Measurements from ENCODE around the gene PNMT. TPM values are rescaled to one million over a fixed set of nuclear protein-coding genes. Genes with fewer than 3 reads are reported as not detected.
A peak's percentile ranks its signal among the peaks of the same experiment; 100 is the strongest.

The PNMT gene
- total and polyA plus RNA-seq, 7 donors, result 1.2 to 5.4 (median 2.8) TPM

- 34 to 45% methylated on average over 2 of the region's 2 CpGs for WGBS, 2 donors
- intact Hi-C loops (cut with DNase I), result no loop called here
- no peak for DNase-seq
- Histone ChIP-seq H3K9me3 (no peaks in the 10 kb centered on the region), H3K27me3 (peaks cover 0 to 19% (median 11%) of the 10 kb centered on the region in 3 donors), H3K36me3 (no peaks in the 10 kb centered on the region), H3K4me1 (peaks cover 0 to 48% (median 33%) of the 10 kb centered on the region in 4 donors), H3K27ac (peak overlapping the region in 2 of 4 donors; percentile 7 to 37), H3K4me3 (no peak overlapping the region)
- TF ChIP-seq CTCF (IDR thresholded peaks at IDR 0.05) (peak; percentile 62 to 77 (median 64)), EP300 (IDR thresholded peaks at IDR 0.05) (no peak)
These were observed 33.8 kb upstream of the PNMT start for GRCh38 chr17:39634384-39634871.

- Histone ChIP-seq H3K4me3 (no peak overlapping the region), H3K36me3 (no peaks in the 10 kb centered on the region), H3K27me3 (peaks cover 0 to 13% (median 0%) of the 10 kb centered on the region in 3 donors), H3K4me1 (peaks cover 0 to 60% (median 43%) of the 10 kb centered on the region in 4 donors), H3K27ac (no peak overlapping the region), H3K9me3 (no peaks in the 10 kb centered on the region)
- intact Hi-C loops (cut with DNase I), result loop anchor here (2.0 kb wide), 2 partner anchors 95 to 119 kb away; partner anchors contain the start of gene MIEN1
- DNase-seq, result no peak
- 77 to 88% methylated on average over 8 of the region's 8 CpGs for WGBS, 2 donors
- TF ChIP-seq EP300 (IDR thresholded peaks at IDR 0.05), result no peak
- no peak for TF ChIP-seq POLR2A (IDR thresholded peaks at IDR 0.05)
- no peak for TF ChIP-seq POLR2AphosphoS5 (IDR thresholded peaks at IDR 0.05)
- no peak for TF ChIP-seq CTCF (IDR thresholded peaks at IDR 0.05)
These were observed 32.6 kb upstream of the PNMT start for GRCh38 chr17:39635614-39636176.

GRCh38 chr17:39636587-39636926, 31.7 kb upstream of the PNMT start:
- H3K9me3 ChIP-seq, result no peaks in the 10 kb centered on the region
- no peak for DNase-seq
- peak overlapping the region; percentile 84 to 89 (median 86) for H3K27ac ChIP-seq
- peaks cover 0 to 5% (median 0%) of the 10 kb centered on the region in 3 donors for H3K27me3 ChIP-seq
- WGBS, 2 donors, result 12 to 23% methylated on average over 6 of the region's 6 CpGs
- intact Hi-C loops (cut with DNase I), result loop anchor here (2.0 kb wide), 2 partner anchors 94 to 118 kb away; partner anchors contain the start of gene MIEN1
- no peaks in the 10 kb centered on the region for H3K36me3 ChIP-seq
- peak overlapping the region; percentile 73 to 88 (median 82) for H3K4me3 ChIP-seq
- peaks cover 0 to 68% (median 45%) of the 10 kb centered on the region in 4 donors for H3K4me1 ChIP-seq
- TF ChIP-seq POLR2AphosphoS5 (IDR thresholded peaks at IDR 0.05), result no peak
- no peak for TF ChIP-seq POLR2A (IDR thresholded peaks at IDR 0.05)
- no peak for TF ChIP-seq EP300 (IDR thresholded peaks at IDR 0.05)
- TF ChIP-seq CTCF (IDR thresholded peaks at IDR 0.05), result no peak

GRCh38 chr17:39636927-39637736, 31.1 kb upstream of the PNMT start, which contains the start of gene STARD3:
Gene STARD3, plus strand, starts transcription at chr17:39637144. Its CDS starts 16,388 bp downstream, at chr17:39653532.
- no peaks in the 10 kb centered on the region for H3K36me3 ChIP-seq
- H3K9me3 ChIP-seq, result no peaks in the 10 kb centered on the region
- intact Hi-C loops (cut with DNase I), result loop anchor here (2.0 kb wide), 2 partner anchors 94 to 118 kb away; partner anchors contain the start of gene MIEN1
- WGBS, 2 donors, result 1% methylated on average over 69 of the region's 69 CpGs
- peak within 1 kb of the TSS; percentile 84 to 89 (median 86) for H3K27ac ChIP-seq
- peaks cover 0 to 70% (median 48%) of the 10 kb centered on the region in 4 donors for H3K4me1 ChIP-seq
- no peaks in the 10 kb centered on the region for H3K27me3 ChIP-seq
- DNase-seq, result peak; percentile 96
- H3K4me3 ChIP-seq, result peak within 1 kb of the TSS; percentile 73 to 88 (median 82)
- TF ChIP-seq POLR2A (IDR thresholded peaks at IDR 0.05) (peak; percentile 38 to 66), EP300 (IDR thresholded peaks at IDR 0.05) (no peak), POLR2AphosphoS5 (IDR thresholded peaks at IDR 0.05) (peak; percentile 63 to 74 (median 66)), CTCF (IDR thresholded peaks at IDR 0.05) (no peak)
